Activated CD8-positive, alpha-beta memory T cell treated with anti-CD3 and anti-CD28 coated beads, Interleukin-2, amount 50 U/mL, for 4 hours (primary cell): ENCODE measurements around the gene RNF133.
"Not testable (repeated sequence)": the region's sequence is repeated elsewhere in the genome, so short reads cannot be mapped to it uniquely, and the experiment has no call there.

Experiments
- DNase-seq: peaks from one replicate; pipeline ENCODE4 v3.0.0-alpha.2; 2020

Gene RNF133

GRCh38 chr7:122689346-122690109 is 9.4 kb downstream of the RNF133 start:
- DNase-seq, result no peak

- no peak for DNase-seq
These were observed 10.4 kb downstream of the RNF133 start for GRCh38 chr7:122688400-122688998.

- DNase-seq, result no peak
These were observed 12.5 kb downstream of the RNF133 start for GRCh38 chr7:122686360-122686878.

- DNase-seq, result no peak
These were observed 14.4 kb downstream of the RNF133 start for GRCh38 chr7:122684504-122684903.

- no peak for DNase-seq
These were observed 15.9 kb downstream of the RNF133 start for GRCh38 chr7:122682815-122683550.

- not testable (repeated sequence) for DNase-seq
These were observed 17.7 kb downstream of the RNF133 start for GRCh38 chr7:122681186-122681585.

- DNase-seq, result no peak
These were observed 19.1 kb downstream of the RNF133 start for GRCh38 chr7:122679813-122680212.

GRCh38 chr7:122679269-122679709 is 19.6 kb downstream of the RNF133 start:
- not testable (repeated sequence) for DNase-seq

GRCh38 chr7:122677149-122677548 is 21.8 kb downstream of the RNF133 start:
- DNase-seq, result no peak

- DNase-seq, result no peak
These were observed 22.5 kb downstream of the RNF133 start for GRCh38 chr7:122676466-122676865.

- DNase-seq, result no peak
These were observed 23.3 kb downstream of the RNF133 start for GRCh38 chr7:122675621-122676020.

GRCh38 chr7:122675011-122675410 is 23.9 kb downstream of the RNF133 start:
- DNase-seq, result no peak

GRCh38 chr7:122674502-122674901 is 24.4 kb downstream of the RNF133 start:
- DNase-seq, result no peak

GRCh38 chr7:122673951-122674350 is 25.0 kb downstream of the RNF133 start:
- DNase-seq, result no peak

GRCh38 chr7:122672536-122672935 is 26.4 kb downstream of the RNF133 start:
- DNase-seq, result no peak

- no peak for DNase-seq
These were observed 35.2 kb downstream of the RNF133 start for GRCh38 chr7:122663733-122664132.

GRCh38 chr7:122658856-122659255 is 40.1 kb downstream of the RNF133 start:
- no peak for DNase-seq

- DNase-seq, result no peak
These were observed 45.2 kb downstream of the RNF133 start for GRCh38 chr7:122653685-122654084.

- DNase-seq, result no peak
These were observed 46.0 kb downstream of the RNF133 start for GRCh38 chr7:122652876-122653275.

- no peak for DNase-seq
These were observed 47.5 kb downstream of the RNF133 start for GRCh38 chr7:122651451-122651850.
